Body of pancreas (tissue), 4 donors: ENCODE data around the gene GALNT7. TPM values are rescaled to one million over a fixed set of nuclear protein-coding genes. Genes with fewer than 3 reads are reported as not detected.

Experiments used
- ATAC-seq: fragments of 150-250 bp; one replicate; pipeline ENCODE4 v1.9.1; 2016
- DNase-seq, 4 donors: peaks; one replicate each; pipeline ENCODE4 v3.0.0-alpha.2; 2019
- H3K27ac ChIP-seq, 4 donors: fragments of 200-600 bp; sonication (generic); 1 replicate in 3 of 4; 2 replicates in 1 of 4; pipeline versions ENCODE4 v1.5.1 to v1.6.1; 2016 to 2019; ENCODE audit warnings: mild to moderate bottlenecking in 1 of 4, mixed read lengths in 1 of 4, moderate library complexity in 1 of 4
- H3K27me3 ChIP-seq, 2 donors: fragments of 200-600 bp; sonication (generic); one replicate each; pipeline ENCODE4 v1.6.0; 2016; ENCODE audit warnings: mild to moderate bottlenecking in 1 of 2
- H3K36me3 ChIP-seq, 2 donors: fragments of 200-600 bp; sonication (generic); replicated peaks in 1 of 2; 2 replicates each; pipeline ENCODE4 v1.5.1; 2016; ENCODE audit warnings: low read depth in 2 of 2; ENCODE audit not compliant: insufficient read depth in 1 of 2
- H3K4me1 ChIP-seq: fragments of 200-600 bp; sonication (generic); one replicate; pipeline ENCODE4 v1.6.0; 2016
- H3K4me3 ChIP-seq, 2 donors: fragments of 200-600 bp; sonication (generic); 1 replicate in 1 of 2; 2 replicates in 1 of 2; pipeline ENCODE4 v1.5.1; 2016 to 2019
- H3K9me3 ChIP-seq, 3 donors: fragments of 200-600 bp; sonication (generic); 1 replicate in 2 of 3; 2 replicates in 1 of 3; pipeline ENCODE4 v1.5.1; 2016
- CTCF ChIP-seq, 7 experiments: fragments of 450-650 bp in 4 of 7; fragments of 200-600 bp in 3 of 7; sonication (generic) in 3 of 7; IDR thresholded peaks; one replicate each; pipeline ENCODE4 v1.5.1; 2016 to 2019; ENCODE audit warnings: antibody characterized with exemption in 7 of 7
- POLR2A ChIP-seq, 3 donors: fragments of 450-650 bp; IDR thresholded peaks; one replicate each; pipeline ENCODE4 v1.6.1; 2016; ENCODE audit warnings: antibody characterized with exemption in 3 of 3, mild to moderate bottlenecking in 2 of 3
- WGBS, 2 donors: methylation state at CpG; one replicate each; pipeline ENCODE4 v1.1.5; 2017; 5-methylcytosine and 5-hydroxymethylcytosine counted together
- intact Hi-C: fragments of 100-400 bp; cut with DNase I; formaldehyde crosslinking; loops from one replicate; pipeline ENCODE4 v1.15.1; 2023
- total RNA-seq, 2 donors: library from RNA; depleted of rRNA; stranded (reverse); fragments of >200 nt; gene quantifications; one replicate each; pipeline ENCODE4 v1.1.0, GENCODE V29; 2016

Gene GALNT7
- total RNA-seq, 2 donors from 2014 or later = 20.4 to 32.4 TPM

GRCh38 chr4:173259310-173259709, 90.7 kb downstream of the GALNT7 start:
- H3K36me3 ChIP-seq = no peaks in the 10 kb centered on the region
- WGBS, 2 donors = 81 to 85% methylated on average over 6 of the region's 6 CpGs
- ATAC-seq (no peak), DNase-seq (no peak)
- no peak overlapping the region for H3K27ac ChIP-seq
- H3K9me3 ChIP-seq = no peaks in the 10 kb centered on the region
- intact Hi-C loops = loop anchor here (5.0 kb wide), 1 partner anchor 232 kb away; no protein-coding TSS in a partner anchor
- no peak overlapping the region for H3K4me3 ChIP-seq
- H3K27me3 ChIP-seq = no peaks in the 10 kb centered on the region
- TF ChIP-seq POLR2A (IDR thresholded peaks at IDR 0.05) (no peak), CTCF (IDR thresholded peaks at IDR 0.05) (no peak)
- H3K4me1 ChIP-seq = peaks cover 2% of the 10 kb centered on the region

GRCh38 chr4:173261052-173261451, 92.4 kb downstream of the GALNT7 start:
- peaks cover 10% of the 10 kb centered on the region for H3K4me1 ChIP-seq
- H3K4me3 ChIP-seq = no peak overlapping the region
- no peak overlapping the region for H3K27ac ChIP-seq
- no peaks in the 10 kb centered on the region for H3K27me3 ChIP-seq
- intact Hi-C loops = no loop called here
- TF ChIP-seq CTCF (IDR thresholded peaks at IDR 0.05) (no peak), POLR2A (IDR thresholded peaks at IDR 0.05) (no peak)
- 89 to 93% methylated on average over 2 of the region's 2 CpGs for WGBS, 2 donors
- DNase-seq (no peak), ATAC-seq (no peak)
- no peaks in the 10 kb centered on the region for H3K36me3 ChIP-seq
- no peaks in the 10 kb centered on the region for H3K9me3 ChIP-seq

- Histone ChIP-seq H3K4me1 (peaks cover 10% of the 10 kb centered on the region), H3K4me3 (no peak overlapping the region), H3K27ac (no peak overlapping the region), H3K9me3 (no peaks in the 10 kb centered on the region), H3K27me3 (no peaks in the 10 kb centered on the region), H3K36me3 (no peaks in the 10 kb centered on the region)
- 93 to 95% methylated on average over 2 of the region's 2 CpGs for WGBS, 2 donors
- ATAC-seq (no peak), DNase-seq (no peak)
- intact Hi-C loops = no loop called here
- TF ChIP-seq CTCF (IDR thresholded peaks at IDR 0.05) (no peak), POLR2A (IDR thresholded peaks at IDR 0.05) (no peak)
These were observed 93.8 kb downstream of the GALNT7 start for GRCh38 chr4:173262375-173262774.

GRCh38 chr4:173264245-173264644, 95.6 kb downstream of the GALNT7 start:
- H3K9me3 ChIP-seq = no peaks in the 10 kb centered on the region
- WGBS, 2 donors = 23 to 27% methylated on average over 4 of the region's 4 CpGs
- peak overlapping the region in 3 of 4 donors; percentile 25 to 57 (median 27) for H3K27ac ChIP-seq
- H3K4me1 ChIP-seq = peaks cover 10% of the 10 kb centered on the region
- H3K4me3 ChIP-seq = no peak overlapping the region
- no peak for TF ChIP-seq POLR2A (IDR thresholded peaks at IDR 0.05)
- TF ChIP-seq CTCF (IDR thresholded peaks at IDR 0.05) = no peak
- DNase-seq = no peak
- H3K36me3 ChIP-seq = no peaks in the 10 kb centered on the region
- intact Hi-C loops = no loop called here
- peak; percentile 24 for ATAC-seq
- H3K27me3 ChIP-seq = no peaks in the 10 kb centered on the region

GRCh38 chr4:173264684-173265185, 96.1 kb downstream of the GALNT7 start:
- intact Hi-C loops = loop anchor here (5.0 kb wide), 1 partner anchor 232 kb away; no protein-coding TSS in a partner anchor
- 30 to 43% methylated on average over 5 of the region's 5 CpGs for WGBS, 2 donors
- Histone ChIP-seq H3K36me3 (no peaks in the 10 kb centered on the region), H3K4me3 (no peak overlapping the region), H3K27me3 (no peaks in the 10 kb centered on the region), H3K4me1 (peaks cover 10% of the 10 kb centered on the region), H3K9me3 (no peaks in the 10 kb centered on the region), H3K27ac (peak overlapping the region in 3 of 4 donors; percentile 25 to 57 (median 27))
- ATAC-seq = peak; percentile 71
- DNase-seq = peak; percentile 58 to 78 (median 65)
- no peak for TF ChIP-seq POLR2A (IDR thresholded peaks at IDR 0.05)
- no peak for TF ChIP-seq CTCF (IDR thresholded peaks at IDR 0.05)
